ENCODE results near the gene GCC2.
"Not testable (repeated sequence)": the region's sequence is repeated elsewhere in the genome, so short reads cannot be mapped to it uniquely, and the experiment has no call there.

The GCC2 gene

DNA sequence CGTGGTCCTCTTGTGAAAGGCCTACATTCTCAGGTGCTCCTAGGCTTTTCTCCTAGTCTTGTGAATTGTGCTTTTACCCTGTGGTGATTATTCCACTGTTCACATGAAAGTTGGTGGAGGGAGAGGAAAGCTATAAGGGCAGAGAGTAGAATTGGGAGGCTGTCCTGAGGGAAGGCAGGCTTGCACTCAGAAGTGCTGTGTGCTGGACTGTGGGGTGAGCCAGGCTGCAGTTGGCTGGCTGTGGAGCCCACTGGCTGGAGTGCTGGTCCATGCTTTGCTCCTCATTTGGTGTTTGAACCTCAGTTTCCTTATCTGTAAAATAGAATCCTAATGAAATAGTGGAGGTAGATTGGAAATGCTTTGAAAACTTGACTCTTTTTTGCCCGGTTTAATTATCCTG, 106.6 kb downstream of the GCC2 start:
- no peak for TF ChIP-seq CTCF (IDR thresholded peaks at IDR 0.05)
- Histone ChIP-seq H3K9ac (no peak overlapping the region), H3K4me1 (peaks cover 10% of the 10 kb centered on the region), H3K4me3 (ENCODE audit: low read depth, low read length) (no peak overlapping the region), H3K4me2 (ENCODE audit: low read length) (no peak overlapping the region), H3K36me3 (ENCODE audit: control insufficient read depth, insufficient read depth, low read length) (no peaks in the 10 kb centered on the region), H3K27me3 (ENCODE audit: control insufficient read depth, insufficient read depth, low read length) (no peaks in the 10 kb centered on the region), H3K79me2 (peaks cover 46% of the 10 kb centered on the region), H3K27ac (no peak overlapping the region), H2AFZ (no peak overlapping the region), H3K9me3 (ENCODE audit: control insufficient read depth, low read length) (no peaks in the 10 kb centered on the region)

DNA sequence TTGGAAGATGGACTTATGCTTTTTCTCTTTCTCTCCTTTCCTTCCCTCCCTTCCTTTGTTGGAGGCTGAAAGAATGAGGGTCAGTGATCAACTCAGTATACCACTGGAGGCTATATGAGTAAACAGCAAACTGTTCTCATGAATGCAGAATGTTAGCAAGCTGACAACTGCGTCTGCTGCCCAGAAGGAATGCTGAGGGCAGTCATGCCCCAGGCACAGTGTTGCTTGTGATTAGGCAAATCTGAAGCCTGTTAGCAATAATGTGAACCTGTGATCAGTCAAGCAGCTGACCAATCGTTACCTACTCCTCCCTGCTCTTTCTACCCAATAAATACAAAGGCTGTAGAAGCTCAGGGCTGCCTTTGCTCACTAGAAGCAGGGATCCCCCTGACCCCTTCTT, 107.6 kb downstream of the GCC2 start:
- not testable (repeated sequence) for H3K27ac ChIP-seq; H3K36me3 ChIP-seq (ENCODE audit: control insufficient read depth, insufficient read depth, low read length); H3K9ac ChIP-seq; H3K4me3 ChIP-seq (ENCODE audit: low read depth, low read length); H3K4me1 ChIP-seq; H3K4me2 ChIP-seq (ENCODE audit: low read length); H3K27me3 ChIP-seq (ENCODE audit: control insufficient read depth, insufficient read depth, low read length); H2AFZ ChIP-seq; H3K9me3 ChIP-seq (ENCODE audit: control insufficient read depth, low read length)
- peaks cover 46% of the 10 kb centered on the region for H3K79me2 ChIP-seq
